Activated T-helper 1 cell treated with anti-CD3 and anti-CD28 coated beads, Interleukin-12 subunit alpha, Interleukin-12 subunit beta, Interleukin-2, Interleukin-4 antibody, amounts not matched to agents 30 ng/mL and 10 ng/mL and 1 ng/mL, durations not matched to agents 14 hours and 24 hours and 36 hours (primary cell): ENCODE results near the gene MCF2. TPM values are rescaled to one million over a fixed set of nuclear protein-coding genes. Genes with fewer than 3 reads are reported as not detected.

Experiments used
- DNase-seq: peaks from one replicate; pipeline ENCODE4 v3.0.0; 2021; ENCODE audit warnings: low spot score
- H3K27ac Mint-ChIP-seq: one replicate; pipeline ENCODE4 v1.8.0; 2021; ENCODE audit warnings: mild to moderate bottlenecking, mixed read lengths
- H3K27me3 Mint-ChIP-seq: one replicate; pipeline ENCODE4 v1.8.0; 2022; ENCODE audit warnings: mild to moderate bottlenecking, moderate library complexity, mixed read lengths; ENCODE audit not compliant: insufficient read depth
- H3K36me3 Mint-ChIP-seq: one replicate; pipeline ENCODE4 v1.8.0; 2021; ENCODE audit warnings: low read depth, mixed read lengths
- H3K4me1 Mint-ChIP-seq: one replicate; pipeline ENCODE4 v1.8.0; 2021; ENCODE audit warnings: low read depth, mixed read lengths
- H3K4me3 Mint-ChIP-seq: one replicate; pipeline ENCODE4 v1.8.0; 2021; ENCODE audit warnings: mild to moderate bottlenecking, moderate library complexity, mixed read lengths
- H3K9me3 Mint-ChIP-seq: one replicate; pipeline ENCODE4 v1.8.0; 2021; ENCODE audit warnings: mixed read lengths
- intact Hi-C: fragments of 100-400 bp; cut with micrococcal nuclease; formaldehyde crosslinking; loops from one replicate; pipeline ENCODE4 v1.15.1; 2024
- total RNA-seq: library from RNA; stranded (reverse); gene quantifications from 2 replicates; pipeline ENCODE4 v1.2.3, GENCODE V29; 2022

Gene MCF2
- total RNA-seq, 1 donor from 2014 or later = 0.52 TPM

DNA sequence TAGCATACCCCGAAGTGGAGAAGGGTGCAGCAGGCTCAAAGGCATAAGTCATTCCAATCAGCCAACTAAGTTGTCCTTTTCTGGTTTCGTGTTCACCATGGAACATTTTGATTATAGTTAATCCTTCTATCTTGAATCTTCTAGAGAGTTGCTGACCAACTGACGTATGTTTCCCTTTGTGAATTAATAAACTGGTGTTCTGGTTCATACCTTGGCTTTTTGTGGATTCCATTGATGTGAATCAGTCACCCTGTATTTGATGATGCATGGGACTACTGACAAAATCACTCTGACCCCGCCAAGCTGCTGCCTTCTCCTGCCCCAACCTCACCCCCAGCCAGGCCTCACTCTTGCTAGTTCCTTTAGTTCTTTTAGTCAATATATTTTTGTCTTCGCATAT, 144.7 kb downstream of the MCF2 start:
- no peaks in the 10 kb centered on the region for H3K27me3 Mint-ChIP-seq
- no peak overlapping the region for H3K27ac Mint-ChIP-seq
- H3K4me3 Mint-ChIP-seq = no peak overlapping the region
- DNase-seq = no peak
- no peaks in the 10 kb centered on the region for H3K9me3 Mint-ChIP-seq
- intact Hi-C loops = no loop called here
- no peaks in the 10 kb centered on the region for H3K36me3 Mint-ChIP-seq
- no peaks in the 10 kb centered on the region for H3K4me1 Mint-ChIP-seq

GRCh38 chrX:139560221-139560620, 147.7 kb downstream of the MCF2 start:
- Mint-ChIP-seq H3K4me3 (no peak overlapping the region), H3K27ac (no peak overlapping the region), H3K36me3 (no peaks in the 10 kb centered on the region), H3K4me1 (no peaks in the 10 kb centered on the region), H3K27me3 (no peaks in the 10 kb centered on the region), H3K9me3 (no peaks in the 10 kb centered on the region)
- no peak for DNase-seq
- intact Hi-C loops = no loop called here

GRCh38 chrX:139559383-139560042, 148.5 kb downstream of the MCF2 start:
- no peak for DNase-seq
- Mint-ChIP-seq H3K4me1 (no peaks in the 10 kb centered on the region), H3K4me3 (no peak overlapping the region), H3K27me3 (peaks cover 2% of the 10 kb centered on the region), H3K36me3 (no peaks in the 10 kb centered on the region), H3K27ac (no peak overlapping the region), H3K9me3 (no peaks in the 10 kb centered on the region)
- intact Hi-C loops = loop anchor here (5.0 kb wide), 1 partner anchor 782 kb away; no protein-coding TSS in a partner anchor

GRCh38 chrX:139554991-139555675, 152.8 kb downstream of the MCF2 start:
- no peaks in the 10 kb centered on the region for H3K9me3 Mint-ChIP-seq
- H3K27ac Mint-ChIP-seq = no peak overlapping the region
- no peaks in the 10 kb centered on the region for H3K36me3 Mint-ChIP-seq
- DNase-seq = no peak
- H3K4me1 Mint-ChIP-seq = peaks cover 6% of the 10 kb centered on the region
- intact Hi-C loops = loop anchor here (5.0 kb wide), 1 partner anchor 778 kb away; no protein-coding TSS in a partner anchor
- H3K4me3 Mint-ChIP-seq = no peak overlapping the region
- peaks cover 4% of the 10 kb centered on the region for H3K27me3 Mint-ChIP-seq

DNA sequence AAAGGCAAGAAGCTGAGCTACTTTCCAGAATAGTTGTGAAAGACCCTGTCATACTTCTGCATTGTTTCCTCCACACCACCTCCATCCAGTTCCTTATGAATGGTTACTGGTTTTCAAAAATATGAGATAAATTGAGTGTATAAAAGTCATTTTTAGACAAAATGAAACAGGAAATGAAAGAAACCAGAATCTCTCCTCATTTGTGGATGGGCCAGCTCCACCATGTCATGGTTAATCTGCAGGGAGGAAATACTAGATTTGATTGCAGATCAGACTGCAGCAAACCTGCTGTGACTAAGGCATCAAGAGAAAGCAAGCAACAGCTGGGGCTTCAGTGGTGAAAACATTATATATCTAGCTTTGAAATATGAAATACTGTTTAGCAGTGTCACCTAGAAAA, 153.6 kb downstream of the MCF2 start:
- DNase-seq = no peak
- intact Hi-C loops = no loop called here
- Mint-ChIP-seq H3K9me3 (no peaks in the 10 kb centered on the region), H3K27me3 (peaks cover 4% of the 10 kb centered on the region), H3K4me1 (peaks cover 6% of the 10 kb centered on the region), H3K36me3 (no peaks in the 10 kb centered on the region), H3K4me3 (no peak overlapping the region), H3K27ac (no peak overlapping the region)

- Mint-ChIP-seq H3K9me3 (no peaks in the 10 kb centered on the region), H3K4me3 (no peak overlapping the region), H3K36me3 (no peaks in the 10 kb centered on the region), H3K27me3 (no peaks in the 10 kb centered on the region), H3K27ac (no peak overlapping the region), H3K4me1 (no peaks in the 10 kb centered on the region)
- no peak for DNase-seq
- intact Hi-C loops = no loop called here
These were observed 163.4 kb downstream of the MCF2 start for GRCh38 chrX:139544591-139544990.

- DNase-seq = no peak
- intact Hi-C loops = no loop called here
- no peaks in the 10 kb centered on the region for H3K4me1 Mint-ChIP-seq
- no peaks in the 10 kb centered on the region for H3K27me3 Mint-ChIP-seq
- H3K4me3 Mint-ChIP-seq = no peak overlapping the region
- no peaks in the 10 kb centered on the region for H3K9me3 Mint-ChIP-seq
- H3K36me3 Mint-ChIP-seq = no peaks in the 10 kb centered on the region
- H3K27ac Mint-ChIP-seq = no peak overlapping the region
These were observed 164.0 kb downstream of the MCF2 start for GRCh38 chrX:139543920-139544319.

DNA sequence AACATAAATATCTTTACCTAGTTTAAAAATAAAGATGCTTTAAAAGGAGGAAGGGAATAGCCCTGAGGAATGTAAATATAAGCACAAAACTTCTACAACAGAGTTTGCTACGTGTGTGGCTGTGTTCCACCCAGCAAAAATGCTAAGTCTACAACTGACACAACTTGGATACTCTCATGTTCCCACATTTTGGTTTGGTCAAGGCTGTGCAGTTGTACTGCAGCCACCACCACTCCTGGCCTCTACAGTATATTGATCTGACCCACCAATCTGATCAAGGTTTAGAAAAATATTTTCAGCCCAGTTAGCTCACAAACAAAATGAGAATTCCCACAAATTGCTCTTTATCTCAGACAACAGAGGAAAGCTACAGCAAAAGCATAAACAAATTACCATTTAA, 165.3 kb downstream of the MCF2 start:
- intact Hi-C loops = no loop called here

GRCh38 chrX:139538907-139539790, 168.8 kb downstream of the MCF2 start:
- H3K9me3 Mint-ChIP-seq = no peaks in the 10 kb centered on the region
- H3K4me3 Mint-ChIP-seq = no peak overlapping the region
- DNase-seq = no peak
- intact Hi-C loops = no loop called here
- H3K27me3 Mint-ChIP-seq = peaks cover 2% of the 10 kb centered on the region
- H3K36me3 Mint-ChIP-seq = no peaks in the 10 kb centered on the region
- no peaks in the 10 kb centered on the region for H3K4me1 Mint-ChIP-seq
- H3K27ac Mint-ChIP-seq = no peak overlapping the region

More for the DNA sequence above, 165.3 kb downstream of the MCF2 start:
- H3K4me3 Mint-ChIP-seq = no peak overlapping the region
- no peaks in the 10 kb centered on the region for H3K27me3 Mint-ChIP-seq
- H3K27ac Mint-ChIP-seq = no peak overlapping the region
- H3K36me3 Mint-ChIP-seq = no peaks in the 10 kb centered on the region
- no peaks in the 10 kb centered on the region for H3K9me3 Mint-ChIP-seq
- no peaks in the 10 kb centered on the region for H3K4me1 Mint-ChIP-seq
- no peak for DNase-seq

DNA sequence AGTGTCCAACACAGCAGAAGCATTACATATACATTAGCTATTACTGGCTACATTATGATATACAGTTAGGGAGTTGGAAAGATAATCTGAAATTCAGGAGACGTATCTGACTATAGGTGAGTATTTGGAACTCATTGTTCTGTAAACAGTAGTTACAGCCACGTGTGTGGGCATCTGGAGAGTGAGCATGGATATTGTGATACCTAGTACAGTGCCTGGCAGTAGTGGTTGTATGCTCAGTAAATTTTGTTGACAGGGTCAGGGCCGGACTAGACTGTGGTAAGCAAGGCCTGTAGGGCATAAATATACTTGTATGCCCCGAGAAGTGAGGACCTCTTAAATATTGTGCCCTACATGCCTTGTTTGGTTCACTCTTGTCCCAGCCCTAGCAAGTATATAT, 174.5 kb downstream of the MCF2 start:
- Mint-ChIP-seq H3K4me3 (no peak overlapping the region), H3K27me3 (peaks cover 2% of the 10 kb centered on the region), H3K9me3 (no peaks in the 10 kb centered on the region), H3K36me3 (no peaks in the 10 kb centered on the region), H3K4me1 (no peaks in the 10 kb centered on the region), H3K27ac (no peak overlapping the region)
- intact Hi-C loops = no loop called here
- DNase-seq = no peak

DNA sequence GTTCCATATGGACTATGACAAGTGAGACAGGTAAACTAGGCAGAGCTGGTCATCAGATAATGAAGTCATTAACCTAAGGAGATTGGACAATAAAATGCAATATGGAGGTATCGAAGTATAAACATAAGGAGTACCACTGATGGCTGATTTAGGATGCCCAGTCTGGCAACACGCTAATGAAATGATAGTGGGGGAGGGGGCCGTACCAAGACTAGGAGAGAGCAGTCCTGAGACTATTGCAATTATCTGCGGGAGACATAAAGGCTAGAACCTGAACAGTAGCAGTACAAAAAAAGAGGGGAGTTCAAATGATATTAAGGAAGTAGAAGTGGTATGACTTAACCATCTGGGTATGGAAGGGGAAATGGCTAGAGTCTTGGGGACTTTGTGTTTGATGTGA, 175.1 kb downstream of the MCF2 start:
- Mint-ChIP-seq H3K4me3 (no peak overlapping the region), H3K36me3 (no peaks in the 10 kb centered on the region), H3K27ac (no peak overlapping the region), H3K9me3 (no peaks in the 10 kb centered on the region), H3K27me3 (peaks cover 2% of the 10 kb centered on the region), H3K4me1 (no peaks in the 10 kb centered on the region)
- no peak for DNase-seq
- intact Hi-C loops = no loop called here
